Activated CD8-positive, alpha-beta T cell treated with anti-CD3 and anti-CD28 coated beads for 36 hours (primary cell): ENCODE results near the gene PKD1L1. TPM values are rescaled to one million over a fixed set of nuclear protein-coding genes. Genes with fewer than 3 reads are reported as not detected.
A peak's percentile ranks its signal among the peaks of the same experiment; 100 is the strongest.

Source experiments
- ATAC-seq: fragments of 200-7000 bp; cut with Tn5 transposase; one replicate; pipeline ENCODE4 v1.10.0; 2021; ENCODE audit warnings: mild to moderate bottlenecking, moderate library complexity
- CTCF ChIA-PET: fragments of 350-600 bp; sonication (Branson Sonifier 250); formaldehyde crosslinking; loops from one replicate; lab custom pipeline; 2021; ENCODE audit warnings: antibody characterized with exemption; lab: Charles Lee
- POLR2A ChIA-PET: fragments of 350-600 bp; sonication (Branson Sonifier 250); formaldehyde crosslinking; loops from one replicate; lab custom pipeline; 2021; ENCODE audit warnings: antibody characterized with exemption; lab: Charles Lee
- DNase-seq: peaks from one replicate; pipeline ENCODE4 v3.0.0-alpha.2; 2020
- H3K27ac Mint-ChIP-seq: one replicate; pipeline ENCODE4 v1.8.0; 2021; ENCODE audit warnings: mild to moderate bottlenecking, mixed read lengths
- H3K27me3 Mint-ChIP-seq: one replicate; pipeline ENCODE4 v1.8.0; 2021; ENCODE audit warnings: mixed read lengths
- H3K36me3 Mint-ChIP-seq: one replicate; pipeline ENCODE4 v1.8.0; 2021; ENCODE audit warnings: low read depth, mixed read lengths
- H3K4me1 Mint-ChIP-seq: one replicate; pipeline ENCODE4 v1.8.0; 2021; ENCODE audit warnings: low read depth, mixed read lengths
- H3K4me3 Mint-ChIP-seq: one replicate; pipeline ENCODE4 v1.8.0; 2021; ENCODE audit warnings: mild to moderate bottlenecking, moderate library complexity, mixed read lengths
- H3K9me3 Mint-ChIP-seq: one replicate; pipeline ENCODE4 v1.8.0; 2021; ENCODE audit warnings: mixed read lengths
- CTCF ChIP-seq: fragments of 200-600 bp; IDR thresholded peaks from one replicate; pipeline ENCODE4 v1.8.0; 2022; ENCODE audit warnings: antibody characterized with exemption, mild to moderate bottlenecking
- intact Hi-C: fragments of 100-400 bp; cut with micrococcal nuclease; formaldehyde crosslinking; loops from one replicate; pipeline ENCODE4 v1.10.0; 2022
- total RNA-seq, 2 experiments: library from RNA; stranded (reverse); gene quantifications; one replicate each; pipeline ENCODE4 v1.2.3, GENCODE V29; 2021

PKD1L1 gene
- total RNA-seq, 2 experiments from 2014 or later, result 0.09 to 0.20 TPM

DNA sequence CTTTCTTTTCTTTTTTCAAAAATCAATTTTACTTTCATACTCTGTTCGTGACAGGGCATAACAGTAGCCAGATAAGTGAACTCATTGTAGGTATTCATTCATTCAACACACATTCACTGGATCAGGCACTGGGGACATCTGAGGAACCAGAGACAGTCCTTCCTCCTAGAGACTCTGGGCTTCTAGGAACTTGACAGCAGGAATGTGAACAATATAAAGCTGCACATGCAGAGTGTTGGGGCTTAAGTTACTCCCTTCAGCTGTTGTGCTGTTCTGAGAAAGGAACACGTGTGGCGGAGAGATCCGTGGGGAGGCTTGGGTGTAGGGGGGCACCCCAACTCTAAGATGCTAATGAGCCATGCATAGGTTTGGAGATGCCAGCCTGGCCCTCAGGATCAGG lies 120.4 kb downstream of the PKD1L1 start:
- Mint-ChIP-seq H3K27me3 (no peaks in the 10 kb centered on the region), H3K4me1 (no peaks in the 10 kb centered on the region), H3K27ac (no peak overlapping the region), H3K36me3 (no peaks in the 10 kb centered on the region), H3K9me3 (no peaks in the 10 kb centered on the region), H3K4me3 (no peak overlapping the region)
- TF ChIP-seq CTCF, result no peak
- DNase-seq, result no peak
- POLR2A ChIA-PET, result no interaction called here
- CTCF ChIA-PET, result no interaction called here
- intact Hi-C loops, result no loop called here
- ATAC-seq, result no peak

GRCh38 chr7:47827351-47827756 lies 120.9 kb downstream of the PKD1L1 start:
- ChIA-PET POLR2A (no interaction called here), CTCF (no interaction called here)
- ATAC-seq (no peak), DNase-seq (no peak)
- no peak for TF ChIP-seq CTCF
- Mint-ChIP-seq H3K4me3 (no peak overlapping the region), H3K4me1 (no peaks in the 10 kb centered on the region), H3K9me3 (no peaks in the 10 kb centered on the region), H3K27ac (no peak overlapping the region), H3K27me3 (no peaks in the 10 kb centered on the region), H3K36me3 (no peaks in the 10 kb centered on the region)
- intact Hi-C loops, result no loop called here

DNA sequence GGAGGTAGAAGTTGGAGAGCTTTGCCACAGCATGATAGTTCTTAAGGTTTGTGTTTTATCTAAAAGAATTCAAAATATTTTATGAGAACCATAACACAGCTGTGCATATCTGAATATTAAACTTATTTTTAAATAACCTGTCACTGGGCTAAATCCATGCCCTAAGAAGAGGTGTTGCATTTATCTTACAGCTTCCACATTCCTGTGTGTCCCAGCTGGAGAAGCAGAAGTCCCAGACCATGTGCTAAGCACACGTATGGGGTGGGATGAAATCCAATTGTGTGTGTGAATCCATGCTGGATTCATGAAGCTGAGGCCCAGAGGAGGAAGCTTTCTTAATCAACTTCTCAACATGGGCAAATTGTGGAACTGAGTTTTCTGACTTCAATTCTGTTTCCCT lies 121.5 kb downstream of the PKD1L1 start:
- CTCF ChIA-PET, result no interaction called here
- no peaks in the 10 kb centered on the region for H3K36me3 Mint-ChIP-seq
- POLR2A ChIA-PET, result no interaction called here
- H3K27me3 Mint-ChIP-seq, result no peaks in the 10 kb centered on the region
- TF ChIP-seq CTCF, result no peak
- H3K4me1 Mint-ChIP-seq, result no peaks in the 10 kb centered on the region
- H3K4me3 Mint-ChIP-seq, result no peak overlapping the region
- H3K9me3 Mint-ChIP-seq, result no peaks in the 10 kb centered on the region
- intact Hi-C loops, result no loop called here
- no peak overlapping the region for H3K27ac Mint-ChIP-seq
- ATAC-seq (no peak), DNase-seq (no peak)

DNA sequence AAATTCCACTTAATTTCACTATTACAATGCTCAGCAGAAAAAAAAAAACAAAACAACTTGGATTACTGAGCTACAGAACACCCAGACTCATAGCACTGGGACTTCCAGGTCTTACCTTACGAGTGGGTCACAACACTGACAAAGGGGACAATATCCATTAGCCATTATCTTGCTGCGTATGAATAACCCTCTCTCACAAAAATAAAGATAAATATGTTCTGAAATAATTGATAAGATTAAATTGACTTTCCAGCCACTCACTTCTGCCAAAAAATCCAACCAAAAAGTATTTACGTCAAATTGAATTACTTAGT lies 128.7 kb downstream of the PKD1L1 start:
- intact Hi-C loops, result loop anchor here (2.0 kb wide), 1 partner anchor 553 kb away; no protein-coding TSS in a partner anchor
- ChIA-PET POLR2A (no interaction called here), CTCF (interaction anchor here (0.5 to 3.4 kb wide), 9 partner anchors 10 to 554 kb away, joined by 3 to 26 read pairs (median 4); no protein-coding TSS in a partner anchor)
- ATAC-seq (no peak), DNase-seq (no peak)
- no peaks in the 10 kb centered on the region for H3K36me3 Mint-ChIP-seq
- H3K27me3 Mint-ChIP-seq, result no peaks in the 10 kb centered on the region
- H3K27ac Mint-ChIP-seq, result no peak overlapping the region
- no peaks in the 10 kb centered on the region for H3K4me1 Mint-ChIP-seq
- peak; percentile 26 for TF ChIP-seq CTCF
- H3K9me3 Mint-ChIP-seq, result no peaks in the 10 kb centered on the region
- H3K4me3 Mint-ChIP-seq, result no peak overlapping the region

GRCh38 chr7:47818796-47819606 lies 129.3 kb downstream of the PKD1L1 start:
- intact Hi-C loops, result loop anchor here (2.0 kb wide), 1 partner anchor 552 kb away; no protein-coding TSS in a partner anchor
- no peaks in the 10 kb centered on the region for H3K36me3 Mint-ChIP-seq
- no peaks in the 10 kb centered on the region for H3K9me3 Mint-ChIP-seq
- peak; percentile 93 for TF ChIP-seq CTCF
- POLR2A ChIA-PET, result no interaction called here
- DNase-seq (peak; percentile 67), ATAC-seq (no peak)
- H3K4me1 Mint-ChIP-seq, result no peaks in the 10 kb centered on the region
- H3K4me3 Mint-ChIP-seq, result no peak overlapping the region
- CTCF ChIA-PET, result interaction anchor here (0.5 to 3.4 kb wide), 11 partner anchors 9 to 554 kb away, joined by 3 to 26 read pairs (median 4); no protein-coding TSS in a partner anchor
- no peak overlapping the region for H3K27ac Mint-ChIP-seq
- no peaks in the 10 kb centered on the region for H3K27me3 Mint-ChIP-seq
